Motor neuron (in vitro differentiated cells): ENCODE measurements around the gene SLC18A3. TPM values are rescaled to one million over a fixed set of nuclear protein-coding genes. Genes with fewer than 3 reads are reported as not detected.

Source experiments
- ATAC-seq, 8 experiments: fragments of 200-7000 bp; cut with Tn5 transposase; replicated peaks in 6 of 8; 2 replicates each; pipeline ENCODE4 v1.8.0; 2021; ENCODE audit warnings: mild to moderate bottlenecking in 8 of 8, moderate library complexity in 8 of 8
- H3K27ac ChIP-seq, 2 donors: fragments of 250-450 bp; sonication (Bioruptor Pico); 2 replicates each; pipeline ENCODE4 v1.9.0; 2021; ENCODE audit warnings: antibody characterized with exemption in 2 of 2, mild to moderate bottlenecking in 2 of 2, moderate library complexity in 1 of 2
- H3K4me1 ChIP-seq, 2 donors: fragments of 250-450 bp; sonication (Bioruptor Pico); replicated peaks in 1 of 2; 2 replicates each; pipeline ENCODE4 v1.6.1; 2021; ENCODE audit warnings: antibody characterized with exemption in 2 of 2, mild to moderate bottlenecking in 2 of 2, moderate library complexity in 1 of 2
- H3K4me3 ChIP-seq, 5 donors: fragments of 250-450 bp; sonication (Bioruptor Pico); 2 replicates each; pipeline ENCODE4 v1.9.0; 2021; ENCODE audit warnings: antibody characterized with exemption in 5 of 5, mild to moderate bottlenecking in 5 of 5, moderate library complexity in 4 of 5
- WGBS, 10 experiments: fragments of 450-650 bp; shearing (Covaris generic); methylation state at CpG; one replicate each; pipeline ENCODE4 v1.0.0; 2022; 5-methylcytosine and 5-hydroxymethylcytosine counted together
- in situ Hi-C, 9 experiments: fragments of 400-800 bp; cut with MboI; loops; one replicate each; pipeline ENCODE4 v1.15.0; 2021; ENCODE audit warnings: low sequenced_read_pairs in 9 of 9, low pct_unique_long_range_greater_than_20kb in 2 of 9; ENCODE audit not compliant: unreplicated experiment in 9 of 9
- total RNA-seq, 8 experiments: library from RNA; unstranded; fragments of 300-600 nt; gene quantifications; 2 replicates each; pipeline versions ENCODE4 v1.2.3 to v1.2.4, GENCODE V29; 2022

Gene SLC18A3
- total RNA-seq, 8 experiments from 2014 or later: 0.10 to 17.7 (median 8.7) TPM; not detected in 1

DNA sequence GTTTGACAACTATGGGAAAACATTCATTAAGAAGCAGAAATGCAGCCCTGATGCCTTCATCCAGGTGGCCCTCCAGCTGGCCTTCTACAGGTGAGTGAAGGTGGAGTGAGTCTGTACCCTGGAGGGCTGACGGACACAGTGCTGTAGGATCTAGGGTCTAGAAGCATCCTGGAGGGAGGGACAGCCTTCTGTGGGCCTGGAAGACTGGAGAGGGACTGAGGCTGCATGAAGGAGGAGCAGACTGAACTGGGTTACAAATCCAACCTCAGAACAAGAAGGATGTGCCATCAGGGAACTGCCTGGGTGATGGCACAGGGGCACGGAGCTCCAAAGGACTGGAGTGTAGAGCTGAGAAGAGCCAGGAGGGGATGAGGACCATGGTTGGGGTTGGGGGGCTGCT, 41.8 kb downstream of the SLC18A3 start:
- 0 to 100% (median 40%) methylated on average over 1 of the region's 2 CpGs; no CpG with 5 or more reads in 7 of the 10 experiments for WGBS, 10 experiments
- in situ Hi-C loops: no loop called here
- Histone ChIP-seq H3K27ac (no peak overlapping the region), H3K4me3 (no peak overlapping the region), H3K4me1 (peaks cover 0 to 24% of the 10 kb centered on the region in 2 donors)
- no peak for ATAC-seq

DNA sequence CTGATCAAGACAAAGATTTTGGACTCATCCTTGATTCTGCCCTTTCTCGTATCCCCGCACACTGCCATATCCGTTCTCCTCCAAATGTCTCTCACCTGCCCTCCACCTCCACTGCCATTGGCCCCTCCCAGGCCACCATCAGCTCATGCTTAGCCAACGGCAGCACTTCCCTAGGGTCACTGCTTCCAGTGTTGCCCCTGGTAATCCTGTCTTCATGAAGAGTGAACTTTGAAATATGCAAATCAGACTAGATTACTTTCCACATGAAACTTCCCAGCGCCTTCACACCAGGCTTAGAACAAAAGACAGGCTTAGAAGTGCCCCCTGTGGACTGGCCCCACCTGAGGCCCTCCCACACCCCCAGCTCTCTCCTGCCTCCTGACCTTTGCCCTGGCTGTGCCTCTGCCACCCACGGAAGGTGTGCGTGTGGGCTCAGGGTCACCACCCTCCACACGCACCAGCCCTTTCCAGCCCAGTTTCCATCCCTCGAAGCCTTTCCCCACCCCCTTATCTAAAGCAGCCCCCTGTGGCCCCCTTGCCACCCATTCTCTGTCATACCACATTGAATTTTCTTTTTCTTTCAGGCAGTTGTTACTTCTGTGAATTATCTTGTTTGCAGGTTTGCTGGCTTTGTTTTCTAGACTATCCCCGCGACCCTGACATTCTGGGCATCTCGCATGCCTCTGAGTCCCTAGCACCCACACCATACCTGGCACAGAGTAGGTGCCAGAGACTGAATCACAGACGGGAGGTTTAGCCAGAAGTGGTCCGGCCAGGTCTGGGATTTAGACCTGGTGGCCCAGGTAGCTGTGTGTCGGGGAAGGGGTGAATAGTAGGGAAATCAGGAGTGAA, 42.5 kb downstream of the SLC18A3 start:
- no peak overlapping the region for H3K4me3 ChIP-seq
- peaks cover 0 to 17% of the 10 kb centered on the region in 2 donors for H3K4me1 ChIP-seq
- in situ Hi-C loops: no loop called here
- H3K27ac ChIP-seq: no peak overlapping the region
- 0 to 90% (median 66%) methylated on average over 1 to 6 of the region's 15 CpGs; no CpG with 5 or more reads in 1 of the 10 experiments for WGBS, 10 experiments
- no peak for ATAC-seq

DNA sequence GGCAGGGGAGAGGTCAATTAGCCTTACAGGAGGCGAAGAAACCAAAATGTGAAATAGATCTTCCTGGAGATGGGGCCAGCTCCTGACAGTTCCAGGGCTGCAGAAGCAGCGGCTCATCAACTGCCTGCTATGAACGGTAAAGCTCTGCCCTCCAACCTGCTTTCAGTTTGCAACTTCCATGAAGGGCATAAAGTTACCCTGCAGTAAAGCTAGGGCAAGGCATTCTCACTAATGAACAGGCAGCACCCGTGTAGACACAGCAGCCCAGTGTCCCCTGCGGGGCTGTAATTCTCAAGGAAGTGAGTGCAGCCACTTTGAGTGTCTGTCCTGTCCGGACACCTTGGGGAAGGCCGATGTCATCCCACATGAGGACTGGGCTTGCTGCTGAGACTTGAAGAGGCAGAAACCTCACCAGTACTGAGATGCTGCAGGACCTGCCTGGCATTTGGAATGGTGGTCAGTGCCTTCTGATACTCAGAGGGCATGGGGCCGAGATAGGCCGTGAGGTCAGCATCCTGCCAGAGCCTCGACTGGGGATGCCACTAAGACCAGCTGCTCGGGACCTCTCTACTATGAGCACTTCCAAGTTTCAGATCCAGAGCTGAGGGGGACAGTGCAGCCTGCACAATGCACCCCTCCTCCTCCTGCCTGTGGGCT, 43.3 kb downstream of the SLC18A3 start:
- in situ Hi-C loops: no loop called here
- Histone ChIP-seq H3K27ac (no peak overlapping the region), H3K4me1 (peaks cover 0 to 11% of the 10 kb centered on the region in 2 donors), H3K4me3 (no peak overlapping the region)
- 45 to 94% (median 69%) methylated on average over 2 to 4 of the region's 11 CpGs; no CpG with 5 or more reads in 4 of the 10 experiments for WGBS, 10 experiments
- no peak for ATAC-seq

DNA sequence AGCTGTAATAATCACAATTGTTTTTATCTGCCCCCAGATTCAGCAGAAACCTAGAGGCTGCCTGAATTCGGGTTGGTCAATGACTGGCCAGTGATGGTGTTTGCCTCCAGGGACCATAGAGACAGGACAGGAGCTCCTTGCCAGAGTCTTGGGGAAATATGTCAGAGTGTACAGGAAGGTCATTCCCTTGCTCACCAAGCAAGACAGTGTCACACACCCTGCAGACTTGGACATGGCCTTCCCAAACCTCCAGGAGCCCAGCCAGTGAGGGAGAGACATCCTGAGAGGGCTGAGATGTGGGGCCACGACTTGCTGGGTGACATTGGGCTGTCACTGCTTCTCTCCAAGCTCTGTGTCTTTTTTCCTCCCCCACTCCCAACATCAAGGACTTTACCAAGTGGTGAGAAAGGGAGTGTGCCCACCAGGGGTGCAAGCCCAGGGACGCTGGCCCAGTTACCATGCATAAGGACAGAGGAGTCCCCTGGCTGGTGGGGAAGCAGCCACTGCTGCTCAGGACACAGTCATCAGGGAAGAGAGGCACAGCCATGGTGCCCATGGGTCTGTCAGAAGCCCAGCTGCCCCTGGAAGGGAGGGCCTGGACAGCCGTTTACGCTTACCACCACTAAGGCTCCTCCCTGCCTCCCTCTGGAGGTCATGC, 44.1 kb downstream of the SLC18A3 start:
- 0 to 66% (median 40%) methylated on average over 1 to 4 of the region's 5 CpGs; no CpG with 5 or more reads in 5 of the 10 experiments for WGBS, 10 experiments
- ATAC-seq: peak in 2 of 8 experiments; percentile 19 to 25
- Histone ChIP-seq H3K27ac (no peak overlapping the region), H3K4me3 (no peak overlapping the region), H3K4me1 (peaks cover 0 to 4% of the 10 kb centered on the region in 2 donors)
- in situ Hi-C loops: no loop called here

DNA sequence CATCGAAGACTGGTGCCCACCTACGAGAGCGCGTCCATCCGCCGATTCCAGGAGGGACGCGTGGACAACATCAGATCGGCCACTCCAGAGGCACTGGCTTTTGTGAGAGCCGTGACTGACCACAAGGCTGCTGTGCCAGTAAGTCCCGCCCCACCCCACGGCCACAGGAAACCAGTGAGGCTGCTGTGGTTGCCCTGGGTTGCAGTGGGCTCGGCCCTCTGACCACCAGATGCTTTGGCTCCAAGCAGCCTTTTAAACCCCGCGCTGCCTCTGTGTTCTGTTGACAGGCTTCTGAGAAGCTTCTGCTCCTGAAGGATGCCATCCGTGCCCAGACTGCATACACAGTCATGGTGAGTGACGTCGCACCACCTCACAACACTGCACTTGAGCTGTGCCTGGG, 45.0 kb downstream of the SLC18A3 start:
- in situ Hi-C loops: no loop called here
- no peak overlapping the region for H3K27ac ChIP-seq
- H3K4me3 ChIP-seq: no peak overlapping the region
- ATAC-seq: peak in 1 of 8 experiments; percentile 43
- WGBS, 10 experiments: 75 to 100% (median 95%) methylated on average over 1 to 15 of the region's 18 CpGs; no CpG with 5 or more reads in 2 of the 10 experiments
- no peaks in the 10 kb centered on the region for H3K4me1 ChIP-seq

DNA sequence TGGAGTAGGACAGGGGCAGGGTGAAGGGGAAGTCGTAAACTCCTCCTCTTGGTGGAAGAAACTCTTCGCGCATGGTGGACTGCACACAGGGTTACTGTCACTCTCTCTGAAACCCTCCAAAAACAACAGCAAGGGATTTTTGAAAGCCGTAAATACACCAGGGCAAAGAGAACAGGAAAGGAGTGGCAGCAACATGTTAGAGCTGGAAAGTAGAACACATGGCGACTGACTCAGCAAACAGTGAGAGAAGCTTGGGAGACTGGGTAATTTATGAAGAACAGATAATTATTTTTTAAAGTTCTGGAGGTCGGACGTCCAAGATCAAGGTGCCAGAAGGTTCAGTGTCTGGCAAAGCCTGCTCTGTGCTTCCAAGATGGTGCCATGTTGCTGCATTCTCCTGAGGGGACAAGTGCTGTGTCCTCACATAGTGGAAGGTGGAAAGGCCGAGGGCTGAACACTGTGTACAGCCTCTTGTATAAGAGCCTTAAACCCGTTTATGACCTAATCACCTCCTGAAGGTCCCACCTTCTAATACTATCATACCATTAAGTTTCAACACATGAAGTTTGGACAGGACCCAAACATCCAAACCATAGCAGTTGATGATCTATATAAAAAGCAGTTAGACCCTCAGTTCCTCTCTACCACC, 46.9 kb downstream of the SLC18A3 start:
- ATAC-seq: no peak
- in situ Hi-C loops: no loop called here
- 49 to 100% (median 81%) methylated on average over 2 to 9 of the region's 9 CpGs for WGBS, 10 experiments
- Histone ChIP-seq H3K27ac (no peak overlapping the region), H3K4me3 (no peak overlapping the region), H3K4me1 (no peaks in the 10 kb centered on the region)

DNA sequence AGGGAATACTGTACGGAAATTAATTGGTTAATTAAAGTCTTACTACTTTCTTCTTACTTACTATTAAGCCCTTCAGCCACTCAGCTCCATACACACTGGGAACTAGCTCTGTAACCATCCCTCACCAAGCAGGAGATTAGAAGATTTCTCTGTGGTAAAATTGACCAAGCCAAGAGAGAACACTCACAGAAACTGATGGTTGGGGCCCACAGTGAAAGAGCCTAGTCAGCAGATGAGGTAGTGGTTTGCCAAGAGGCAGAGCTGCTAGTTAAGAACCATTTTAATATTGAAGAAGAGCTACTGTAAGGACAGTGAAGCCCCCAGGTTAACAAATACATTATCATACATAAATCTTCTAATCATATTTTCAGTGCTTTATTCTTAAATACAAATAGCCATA, 47.5 kb downstream of the SLC18A3 start:
- in situ Hi-C loops: no loop called here

DNA sequence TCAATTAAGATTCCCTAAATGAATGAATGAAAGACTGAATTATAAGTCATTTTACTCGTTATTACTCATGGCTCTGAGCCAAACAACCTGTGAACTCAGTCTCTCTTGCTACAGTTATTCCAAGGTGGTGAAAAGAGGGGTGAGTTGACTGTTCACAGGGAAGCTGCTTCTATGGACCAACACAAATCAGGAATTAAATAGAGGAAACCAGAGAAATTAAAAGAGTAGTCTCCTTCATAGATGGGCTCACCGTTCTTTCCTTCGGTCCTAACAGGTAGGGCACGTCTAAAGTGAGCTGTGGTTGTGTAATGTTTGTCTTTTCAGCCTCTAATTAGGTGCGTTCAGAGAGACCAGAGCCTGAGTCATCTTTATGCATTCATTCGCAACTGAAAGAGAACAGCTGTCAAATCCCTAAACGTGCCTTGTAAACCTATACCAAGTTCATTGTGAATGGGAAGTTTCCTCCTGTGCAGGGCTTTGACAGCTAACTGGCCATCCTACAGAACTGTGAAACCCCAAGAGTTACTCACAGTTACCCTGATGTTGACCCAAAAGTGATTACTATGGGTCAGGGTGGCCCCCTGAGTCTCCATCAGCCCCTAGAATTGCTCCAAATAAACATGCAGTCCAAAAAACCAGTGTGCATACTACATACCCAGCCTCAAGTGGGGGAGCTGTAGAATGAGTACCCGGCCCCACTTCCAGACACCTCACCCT, 51.2 kb downstream of the SLC18A3 start:
- H3K4me1 ChIP-seq: peaks cover 0 to 23% of the 10 kb centered on the region in 2 donors
- 9 to 68% (median 32%) methylated on average over 2 to 6 of the region's 8 CpGs; no CpG with 5 or more reads in 3 of the 10 experiments for whole genome bisulfite sequencing, 10 experiments

More for the DNA sequence above, 47.5 kb downstream of the SLC18A3 start:
- no peak overlapping the region for H3K4me3 ChIP-seq
- H3K4me1 ChIP-seq: no peaks in the 10 kb centered on the region
- no peak for ATAC-seq
- H3K27ac ChIP-seq: no peak overlapping the region
- WGBS, 10 experiments: 33 to 83% (median 63%) methylated on average over 1 of the region's 1 CpG; no CpG with 5 or more reads in 6 of the 10 experiments

More for the DNA sequence above, 51.2 kb downstream of the SLC18A3 start:
- in situ Hi-C loops: no loop called here
- no peak overlapping the region for H3K27ac ChIP-seq
- H3K4me3 ChIP-seq: no peak overlapping the region
- ATAC-seq: peak in 4 of 8 experiments; percentile 28 to 64 (median 44)

Other genes with a start within 250 kb of the SLC18A3 start
- under 1 TPM in 4 of 8 experiments, not detected in 4; 0.04 to 0.47 (median 0.31) TPM for gene DRGX, start 214.2 kb upstream of the SLC18A3 start, total RNA-seq
- 100 to 1,000 TPM in 1 of 8 experiments, 10 to 100 TPM in 6, 1 to 10 TPM in 1; 9.9 to 112 (median 15.3) TPM for gene ERCC6, start 71.2 kb upstream of the SLC18A3 start, total RNA-seq
- 1 to 10 TPM in 5 of 8 experiments, not detected in 3; 2.4 to 6.5 (median 3.8) TPM for gene CHAT, start 3.7 kb downstream of the SLC18A3 start, total RNA-seq
- under 1 TPM in 5 of 8 experiments, not detected in 3; 0.21 to 0.76 (median 0.49) TPM for gene C10orf53, start 69.3 kb downstream of the SLC18A3 start, total RNA-seq
- 10 to 100 TPM in 5 of 8 experiments, 1 to 10 TPM in 3; 1.9 to 47.1 (median 11.9) TPM for gene OGDHL, start 152.0 kb downstream of the SLC18A3 start, total RNA-seq